GM12878 (cell line): ENCODE measurements around the gene AGMAT. TPM values are rescaled to one million over a fixed set of nuclear protein-coding genes. Genes with fewer than 3 reads are reported as not detected.

Source experiments
- ASH2L ChIP-seq: fragments of 300-600, 200-600 bp; sonication (generic); IDR thresholded peaks from 2 replicates; pipeline ENCODE4 v1.6.1; 2017; ENCODE audit warnings: low read depth, mild to moderate bottlenecking, borderline replicate concordance
- ATF3 ChIP-seq: IDR thresholded peaks from 2 replicates; pipeline ENCODE4 v1.6.1; 2011; ENCODE audit warnings: low read depth, mild to moderate bottlenecking, low read length, moderate library complexity, borderline replicate concordance; ENCODE audit errors: extremely low read depth
- CHD4 ChIP-seq: fragments of 200-600 bp; sonication (generic); IDR thresholded peaks from 2 replicates; pipeline ENCODE4 v1.6.1; 2016; ENCODE audit warnings: mild to moderate bottlenecking
- E2F4 ChIP-seq: IDR thresholded peaks from 2 replicates; pipeline ENCODE4 v1.6.1; 2012; ENCODE audit warnings: low read depth, low read length, improper control_type of control experiment
- ESRRA ChIP-seq: IDR thresholded peaks from 2 replicates; pipeline ENCODE4 v1.6.1; 2012; ENCODE audit warnings: mild to moderate bottlenecking, low read length, improper control_type of control experiment
- EZH2 ChIP-seq: IDR thresholded peaks from 2 replicates; pipeline ENCODE4 v1.6.1; 2012; ENCODE audit warnings: low read depth, mild to moderate bottlenecking, control low read depth, inconsistent platforms, low read length, borderline replicate concordance; ENCODE audit not compliant: control insufficient read depth
- MYB ChIP-seq: fragments of 150-350 bp; IDR thresholded peaks from 2 replicates; pipeline ENCODE4 v1.6.1; 2014; ENCODE audit warnings: mild to moderate bottlenecking, low read depth, low read length, borderline replicate concordance
- NR2F1 ChIP-seq: fragments of 450-650 bp; conservative IDR thresholded peaks from 2 replicates; pipeline ENCODE4 v1.6.1; 2017; ENCODE audit warnings: mild to moderate bottlenecking
- ZBED1 ChIP-seq: IDR thresholded peaks from 2 replicates; pipeline ENCODE4 v1.6.1; 2016; ENCODE audit warnings: borderline replicate concordance
- polyA plus RNA-seq, 11 experiments: library from polyadenylated mRNA; depleted of rRNA in 4 of 11; unstranded in 6 of 11; stranded (reverse) in 5 of 11; fragments of >200 nt; fragmentation: Nextera tagmentation in 4 of 11; fragmentation: Illumina TruSeq in 1 of 11; extraction: Ambion mirVana in 4 of 11; extraction: Trizol in 1 of 11; gene quantifications; 1 replicate in 1 of 11; 2 replicates in 10 of 11; pipeline versions ENCODE4 v1.2.1 to v1.2.3, GENCODE V29; 2011 to 2016; ENCODE audit warnings: inconsistent platforms in 2 of 11, missing spikeins in 2 of 11, low read depth in 1 of 11
- total RNA-seq, 4 experiments: library from RNA; depleted of rRNA in 3 of 4; stranded (reverse); fragments of >200 nt in 3 of 4; fragmentation: Illumina TruSeq in 1 of 4; extraction: Trizol in 1 of 4; gene quantifications; 2 replicates each; pipeline versions ENCODE4 v1.2.1 to v1.2.3, GENCODE V29; 2013 to 2021
- TF ChIP-seq, protein P1 (sequence below): IDR thresholded peaks from 2 replicates; pipeline ENCODE4 v1.6.1; 2012; ENCODE audit warnings: low read depth, low read length, improper control_type of control experiment

The AGMAT gene
- total and polyA plus RNA-seq, 10 of the 15 experiments (the other 5 are each of a cell fraction or from before 2014, with no cell fraction given): 0.47 to 7.9 (median 4.7) TPM

GRCh38 chr1:15603050-15603965, 18.5 kb upstream of the AGMAT start (continued):
- TF ChIP-seq ATF3: peak; percentile 98
- TF ChIP-seq ASH2L: no peak
- TF ChIP-seq ZBED1: no peak
- TF ChIP-seq E2F4: no peak
- TF ChIP-seq EZH2: no peak
- no peak for TF ChIP-seq MYB
- no peak for TF ChIP-seq ESRRA
- 0 out of 2 replicates have a peak, but pooled peaks have one; percentile 17 for TF ChIP-seq NR2F1
- TF ChIP-seq, protein P1, sequence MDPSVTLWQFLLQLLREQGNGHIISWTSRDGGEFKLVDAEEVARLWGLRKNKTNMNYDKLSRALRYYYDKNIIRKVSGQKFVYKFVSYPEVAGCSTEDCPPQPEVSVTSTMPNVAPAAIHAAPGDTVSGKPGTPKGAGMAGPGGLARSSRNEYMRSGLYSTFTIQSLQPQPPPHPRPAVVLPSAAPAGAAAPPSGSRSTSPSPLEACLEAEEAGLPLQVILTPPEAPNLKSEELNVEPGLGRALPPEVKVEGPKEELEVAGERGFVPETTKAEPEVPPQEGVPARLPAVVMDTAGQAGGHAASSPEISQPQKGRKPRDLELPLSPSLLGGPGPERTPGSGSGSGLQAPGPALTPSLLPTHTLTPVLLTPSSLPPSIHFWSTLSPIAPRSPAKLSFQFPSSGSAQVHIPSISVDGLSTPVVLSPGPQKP: no peak
- TF ChIP-seq CHD4: no peak
